NCI-H460 (cell line): Measurements from ENCODE around the gene KCND1. TPM values are rescaled to one million over a fixed set of nuclear protein-coding genes. Genes with fewer than 3 reads are reported as not detected.
"Not testable (repeated sequence)": the region's sequence is repeated elsewhere in the genome, so short reads cannot be mapped to it uniquely, and the experiment has no call there.

Experiments
- DNase-seq: peaks from one replicate; pipeline ENCODE4 v3.0.0-alpha.2; 2016; ENCODE audit warnings: low read depth; ENCODE audit errors: extremely low read depth
- polyA plus RNA-seq: library from polyadenylated mRNA; depleted of rRNA; stranded (reverse); fragments of >200 nt; gene quantifications from 2 replicates; pipeline ENCODE4 v1.2.3, GENCODE V29; 2014; cell fraction: nucleus; rRNA removed
- total RNA-seq: library from RNA; depleted of rRNA; stranded (reverse); fragments of >200 nt; shearing (Covaris generic); gene quantifications from 2 replicates; pipeline ENCODE4 v1.2.3, GENCODE V29; 2014; rRNA removed

The KCND1 gene
- total RNA-seq, result 0.58 and 0.72 TPM in 2 replicates
- 2.0 and 2.8 TPM in 2 replicates for polyA plus RNA-seq

DNA sequence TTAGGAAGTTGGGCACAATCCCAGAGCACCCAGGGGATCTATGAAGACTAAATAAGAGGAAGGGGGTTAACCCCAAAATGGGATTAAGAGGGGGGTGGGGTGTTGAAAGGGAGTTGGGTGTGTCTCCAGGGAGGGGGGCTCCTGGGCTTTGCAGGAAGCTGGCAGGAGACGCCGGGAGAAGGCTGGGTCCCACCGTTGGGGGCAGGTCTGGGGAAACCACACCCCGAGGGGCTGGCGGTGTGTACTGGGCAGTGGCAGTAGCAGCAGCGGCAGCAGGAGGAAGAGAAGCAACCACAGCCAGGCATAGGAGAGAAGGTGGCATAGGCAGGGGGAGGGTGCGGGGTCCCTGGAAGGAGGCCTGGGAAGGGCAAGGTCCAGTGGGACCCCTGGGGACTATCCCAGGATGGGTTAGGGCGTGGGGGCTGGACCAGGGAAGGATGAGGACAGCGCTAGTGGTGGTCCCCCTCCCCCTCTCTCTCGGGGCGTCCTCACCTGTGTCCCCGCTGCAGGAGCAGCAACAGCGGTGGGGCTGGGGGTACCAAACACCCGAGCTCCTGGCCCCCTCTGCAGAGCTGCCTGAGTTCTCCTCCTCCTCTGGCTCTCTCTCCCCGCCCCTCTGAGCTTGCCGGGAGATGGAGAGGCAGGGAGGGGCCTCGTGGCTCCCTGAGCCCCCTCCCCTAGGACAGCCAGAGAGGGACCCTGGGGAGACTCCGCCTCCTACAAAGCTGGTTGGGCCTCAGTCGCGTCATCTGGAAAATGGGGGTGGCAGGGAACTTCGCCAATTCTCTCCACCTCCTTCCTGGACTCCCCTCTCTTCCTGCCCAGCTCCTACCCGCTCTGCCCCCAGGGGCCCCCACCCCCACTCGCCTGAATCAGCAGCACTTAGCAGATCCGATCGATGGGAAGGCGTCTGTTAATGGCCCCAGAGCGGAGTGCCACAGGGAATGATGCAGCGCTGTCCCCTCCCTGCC lies at the start of gene KCND1:
TSS of gene KCND1 (minus strand) at position 596 of the 971 bp plus-strand sequence. CDS start 1,573 bp downstream, outside the sequence.
- DNase-seq, result no peak

- DNase-seq, result no peak
Measured at GRCh38 chrX:49019599-49020249, 48.1 kb upstream of the KCND1 start.

DNA sequence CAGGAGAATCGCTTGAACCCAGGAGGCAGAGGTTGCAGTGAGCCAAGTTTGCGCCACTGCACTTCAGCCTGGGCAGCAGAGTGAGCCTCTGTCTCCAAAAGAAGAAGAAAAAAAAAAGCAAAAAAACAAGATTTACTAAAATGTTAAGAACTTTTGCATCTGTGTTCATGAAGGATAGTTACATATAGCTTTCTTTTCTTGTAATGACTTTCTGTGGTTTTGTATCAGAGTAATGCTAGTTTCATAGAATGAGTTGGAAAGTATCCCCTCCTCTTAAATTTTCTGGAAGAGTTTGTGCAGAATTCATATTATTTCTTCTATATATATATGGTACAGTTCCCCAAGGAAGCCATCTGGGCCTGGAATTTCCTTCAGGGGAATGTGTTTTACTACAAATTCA lies 47.4 kb upstream of the KCND1 start:
- DNase-seq, result no peak

DNA sequence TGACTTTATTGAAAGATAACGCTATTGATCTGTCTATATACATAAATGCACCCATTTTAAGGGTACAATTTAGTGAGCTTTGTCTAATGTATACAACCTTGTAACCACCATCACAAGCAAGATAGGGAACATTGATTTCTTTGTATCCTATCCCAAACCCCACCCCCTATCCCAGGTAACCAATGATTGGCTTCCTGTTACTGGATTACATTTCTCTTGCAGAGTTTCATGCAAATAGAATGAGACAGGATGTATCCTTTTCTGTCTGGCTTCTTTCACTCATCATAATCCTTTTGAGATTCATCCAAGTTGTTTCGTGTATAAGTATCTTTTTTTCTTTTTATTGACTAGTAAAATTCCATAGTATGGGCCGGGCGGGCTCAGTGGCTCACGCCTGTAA lies 32.1 kb upstream of the KCND1 start:
- no peak for DNase-seq

- DNase-seq, result peak; percentile 89
Measured at GRCh38 chrX:49002091-49002935, 30.7 kb upstream of the KCND1 start, which contains the start of gene GRIPAP1. TSS of gene GRIPAP1 (minus strand) at chrX:49002264. CDS start at chrX:49002229, 35 bp downstream.

- DNase-seq, result no peak
Measured at GRCh38 chrX:49001521-49002090, 30.0 kb upstream of the KCND1 start.

- DNase-seq, result no peak
Measured at GRCh38 chrX:49000636-49001035, 29.0 kb upstream of the KCND1 start.

DNA sequence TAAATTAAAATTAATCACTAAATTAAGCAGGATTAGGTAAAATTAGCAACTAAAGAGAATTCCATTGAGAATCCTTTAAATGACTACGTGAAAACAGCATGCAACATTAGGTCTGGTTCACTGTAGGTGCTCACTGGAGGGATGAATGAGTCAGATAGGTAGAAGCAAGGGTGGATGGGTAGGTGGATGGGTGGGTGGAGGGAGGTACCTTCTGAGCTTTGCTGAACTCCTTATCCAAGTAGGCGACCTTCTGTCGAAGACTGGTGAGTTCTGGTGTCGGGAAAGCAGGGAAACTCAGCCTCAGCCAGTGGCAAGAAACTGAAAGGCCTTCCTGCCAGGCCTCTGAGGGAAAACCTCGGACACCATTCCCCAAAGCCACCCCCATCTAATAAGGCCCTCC lies 27.4 kb upstream of the KCND1 start:
- no peak for DNase-seq

GRCh38 chrX:48998391-48998790 lies 26.7 kb upstream of the KCND1 start:
- no peak for DNase-seq

- no peak for DNase-seq
Measured at GRCh38 chrX:48997865-48998264, 26.2 kb upstream of the KCND1 start.

DNA sequence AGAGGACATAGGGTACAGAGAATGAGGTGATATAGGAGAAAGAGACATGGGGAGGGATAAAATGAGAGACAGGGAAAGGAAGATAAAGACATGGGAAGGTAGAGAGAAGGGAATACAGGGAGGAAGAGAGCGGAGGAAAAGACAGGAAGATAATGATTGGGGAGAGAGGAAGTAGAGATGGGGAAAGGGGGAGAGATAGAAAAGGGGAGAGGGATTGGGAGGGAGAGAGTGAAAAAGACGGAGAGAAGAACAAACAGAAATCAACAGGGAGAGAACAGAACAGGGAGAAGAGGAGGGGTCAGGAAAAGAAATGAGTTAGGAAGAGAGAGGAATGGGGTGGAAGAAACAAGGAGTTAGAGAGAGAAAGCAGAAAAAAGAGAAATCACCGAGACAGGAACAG lies 25.8 kb upstream of the KCND1 start:
- DNase-seq, result no peak

DNA sequence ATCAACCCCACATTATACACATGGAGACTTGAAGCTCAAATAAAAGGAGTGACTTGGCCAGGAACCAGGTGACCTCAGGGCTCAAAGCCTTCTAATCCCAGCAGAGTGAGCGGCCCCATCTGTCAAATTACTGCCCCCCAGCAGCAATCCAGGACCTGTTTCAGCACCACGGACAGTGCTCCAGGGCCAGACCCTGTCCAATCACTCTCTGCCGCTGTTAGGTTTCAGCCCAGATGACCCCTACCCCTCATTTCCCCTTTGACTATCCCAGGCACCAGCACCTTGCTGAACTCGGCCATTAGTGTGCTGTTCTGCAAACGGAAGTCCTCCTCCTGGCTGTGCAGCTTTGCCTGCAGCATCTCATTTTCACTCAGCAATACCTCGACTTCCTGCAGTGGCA lies 25.3 kb upstream of the KCND1 start:
- no peak for DNase-seq

GRCh38 chrX:48992341-48992740 lies 20.7 kb upstream of the KCND1 start:
- DNase-seq, result no peak

GRCh38 chrX:48989483-48989882 lies 17.8 kb upstream of the KCND1 start:
- no peak for DNase-seq

- DNase-seq, result no peak
Measured at GRCh38 chrX:48983896-48984295, 12.3 kb upstream of the KCND1 start.

- no peak for DNase-seq
Measured at GRCh38 chrX:48983081-48983480, 11.4 kb upstream of the KCND1 start.

- no peak for DNase-seq
Measured at GRCh38 chrX:48981178-48981577, 9.5 kb upstream of the KCND1 start.

DNA sequence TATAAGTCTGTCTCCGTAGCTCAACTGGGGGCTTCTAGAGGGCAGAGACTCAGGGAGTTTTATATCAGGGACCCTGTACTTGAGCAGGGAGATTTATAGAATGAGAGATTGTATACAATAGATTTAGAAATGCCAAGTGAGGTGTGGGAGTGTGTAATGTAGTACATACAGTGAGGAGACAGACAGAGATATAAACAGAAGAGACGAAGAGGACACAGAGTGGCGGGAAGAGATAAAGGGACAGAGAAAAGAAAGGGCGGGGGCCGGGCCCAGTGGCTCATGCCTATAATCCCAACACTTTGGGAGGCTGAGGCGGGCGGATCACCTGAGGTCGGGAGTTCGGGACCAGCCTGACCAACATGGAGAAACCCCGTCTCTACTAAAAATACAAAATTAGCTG lies 8.7 kb upstream of the KCND1 start:
- not testable (repeated sequence) for DNase-seq

- DNase-seq, result no peak
Measured at GRCh38 chrX:48978226-48978625, 6.6 kb upstream of the KCND1 start.

DNA sequence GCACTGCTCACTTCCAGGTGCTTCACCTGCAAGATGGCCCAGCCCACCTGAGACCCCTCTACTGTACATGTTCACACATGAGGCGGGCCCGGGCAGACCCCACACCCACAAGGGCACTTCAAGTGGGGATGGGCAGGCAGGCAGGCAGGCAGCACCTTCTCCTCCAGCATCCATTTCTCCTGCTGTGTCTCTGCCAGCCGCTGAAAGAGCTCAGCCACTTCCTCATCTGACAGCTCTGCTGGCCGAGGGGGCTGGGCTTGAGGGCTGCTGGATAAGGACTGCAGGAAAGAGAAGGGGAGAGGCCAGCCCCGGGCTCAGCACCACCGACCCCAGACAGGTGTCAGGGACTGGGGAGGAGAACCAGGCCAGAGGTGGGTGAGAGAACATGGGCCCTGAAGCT lies 4.4 kb upstream of the KCND1 start:
- no peak for DNase-seq
